Esophagus muscularis mucosa (tissue), 4 donors: ENCODE measurements around the gene NACC1.

Experiments used
- CTCF ChIP-seq, 3 experiments: fragments of 200-600 bp in 2 of 3; fragments of 450-650 bp in 1 of 3; sonication (generic) in 2 of 3; IDR thresholded peaks; one replicate each; pipeline ENCODE4 v1.5.1; 2017 to 2019; ENCODE audit warnings: antibody characterized with exemption in 3 of 3, mild to moderate bottlenecking in 2 of 3, moderate library complexity in 1 of 3
- EP300 ChIP-seq: sonication (generic); formaldehyde crosslinking; IDR thresholded peaks from one replicate; pipeline ENCODE4 v1.6.1; 2017; ENCODE audit warnings: antibody characterized with exemption
- POLR2A ChIP-seq: fragments of 450-650 bp; IDR thresholded peaks from one replicate; pipeline ENCODE4 v1.6.1; 2017; ENCODE audit warnings: antibody characterized with exemption, moderate library complexity, mild to moderate bottlenecking, low read depth
- POLR2AphosphoS5 ChIP-seq, 2 donors: sonication (generic); formaldehyde crosslinking; IDR thresholded peaks; one replicate each; pipeline ENCODE4 v1.6.1; 2017; ENCODE audit warnings: antibody characterized with exemption in 2 of 2

- no peak for TF ChIP-seq CTCF (IDR thresholded peaks at IDR 0.05)
- no peak for TF ChIP-seq POLR2A
- peak; percentile 72 to 77 for TF ChIP-seq POLR2AphosphoS5 (IDR thresholded peaks at IDR 0.05)
- TF ChIP-seq EP300 = no peak
These were observed 15.1 kb upstream of the NACC1 start, which contains the start of gene LYL1 for GRCh38 chr19:13102666-13103580.
